HG02763 (cell line): Measurements from ENCODE around the gene PRM1.
"Not testable (repeated sequence)": the region's sequence is repeated elsewhere in the genome, so short reads cannot be mapped to it uniquely, and the experiment has no call there.

ENCODE experiments used
- ATAC-seq: cut with Tn5 transposase; IDR thresholded peaks from one replicate; pipeline ENCODE4 v1.9.1; 2021; ENCODE audit warnings: mild to moderate bottlenecking, moderate library complexity; ENCODE audit not compliant: unreplicated experiment

PRM1 gene

DNA sequence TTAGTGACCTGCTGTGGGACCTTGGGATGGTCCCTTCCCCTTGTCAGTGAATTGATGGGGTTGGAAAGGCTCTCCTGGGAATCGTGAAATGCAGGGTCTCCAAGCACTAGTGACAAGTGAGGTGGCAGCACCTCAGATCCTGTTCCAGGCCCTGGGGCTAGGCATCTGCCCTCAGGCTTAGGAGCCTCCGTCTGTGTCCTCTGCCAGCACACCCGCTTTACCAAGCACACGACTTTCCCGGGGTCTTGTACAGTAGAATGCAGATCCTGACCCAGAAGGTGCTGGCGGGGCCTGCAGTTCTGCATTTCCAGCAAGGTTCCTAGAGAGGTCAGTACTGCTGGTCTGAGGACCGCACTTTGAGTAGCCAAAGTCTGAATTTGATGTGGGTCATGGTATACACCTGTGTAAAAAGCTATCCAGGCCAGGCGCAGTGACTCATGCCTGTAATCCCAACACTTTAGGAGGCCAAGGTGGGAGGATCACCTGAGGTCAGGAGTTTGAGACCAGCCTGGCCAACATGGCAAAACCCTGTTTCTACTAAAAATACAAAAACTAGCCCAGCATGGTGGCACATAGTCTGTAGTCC lies 33.3 kb upstream of the PRM1 start:
- ATAC-seq: no peak

DNA sequence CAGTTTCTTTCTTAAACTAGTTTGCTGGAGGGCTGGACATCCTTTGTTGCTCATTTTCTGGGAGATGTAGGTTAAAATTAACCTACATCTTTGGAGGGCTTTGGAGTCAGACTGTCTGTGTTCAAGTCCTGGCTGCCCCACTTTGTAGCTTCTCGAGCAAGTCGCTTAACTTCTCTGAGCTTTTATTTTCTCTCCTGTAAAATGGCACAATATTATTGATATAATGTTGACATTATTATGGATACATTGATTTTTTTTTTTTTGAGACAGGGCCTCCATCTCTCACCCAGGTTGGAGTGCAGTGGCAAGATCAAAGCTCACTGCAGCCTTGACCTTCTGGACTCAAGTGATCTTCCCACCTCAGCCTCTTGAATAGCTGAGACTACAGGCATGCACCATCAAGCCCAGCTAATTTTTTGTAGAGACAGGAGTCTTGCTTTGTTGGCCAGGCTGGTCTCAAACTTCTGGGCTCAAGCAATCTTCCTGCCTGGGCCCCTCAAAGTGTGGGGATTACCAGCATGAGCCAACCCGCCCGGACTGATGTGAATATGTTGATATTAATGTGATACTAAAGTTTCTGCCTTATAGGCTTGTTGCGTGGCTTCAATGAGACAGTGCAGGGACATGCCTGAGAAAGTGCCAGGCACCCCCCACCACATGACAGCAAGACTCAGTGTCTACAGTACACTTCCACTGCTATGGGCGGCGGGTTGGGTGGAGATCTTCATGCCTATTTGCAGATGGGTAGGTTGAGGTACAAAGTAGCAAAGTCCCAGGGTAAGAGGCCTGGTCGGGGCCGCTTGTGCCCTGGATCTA lies 32.6 kb upstream of the PRM1 start:
- ATAC-seq: no peak

DNA sequence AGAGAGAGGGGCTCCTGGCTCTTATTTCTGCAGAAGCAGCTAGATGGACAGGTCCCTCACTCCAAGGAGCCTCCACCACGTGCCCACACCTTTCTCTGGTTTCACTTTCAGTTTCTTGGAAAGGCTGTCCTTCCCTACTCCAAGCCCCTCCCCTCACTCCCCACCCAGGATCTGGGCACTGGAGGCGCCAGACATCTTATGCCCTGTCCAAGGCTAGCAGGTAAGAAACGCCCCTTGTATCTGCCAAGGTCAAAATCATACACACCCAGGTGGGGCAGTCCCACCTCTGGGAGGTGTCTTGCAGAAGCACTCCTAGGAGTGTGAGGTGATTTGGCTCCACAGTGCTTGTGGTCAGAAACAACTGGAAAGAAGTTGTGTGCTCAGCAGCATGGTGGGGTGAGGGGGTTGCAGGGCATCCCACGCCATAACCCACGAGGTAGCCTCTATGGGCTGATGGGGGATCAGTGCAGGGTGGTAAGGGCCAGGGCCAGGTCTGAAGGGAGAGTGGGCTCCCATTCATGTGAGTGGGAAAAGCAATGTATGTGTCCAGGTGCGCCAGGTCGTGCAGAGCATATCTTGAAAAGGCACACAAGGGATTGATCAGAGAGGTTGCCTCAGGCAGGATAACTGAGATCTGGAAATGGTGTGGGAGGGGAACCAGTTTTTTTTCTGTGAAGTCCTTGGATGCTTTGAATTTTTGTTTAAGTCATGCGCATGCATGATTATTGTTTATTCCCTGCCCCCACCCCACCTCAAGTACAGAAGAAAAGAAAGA lies 31.8 kb upstream of the PRM1 start:
- ATAC-seq: no peak

DNA sequence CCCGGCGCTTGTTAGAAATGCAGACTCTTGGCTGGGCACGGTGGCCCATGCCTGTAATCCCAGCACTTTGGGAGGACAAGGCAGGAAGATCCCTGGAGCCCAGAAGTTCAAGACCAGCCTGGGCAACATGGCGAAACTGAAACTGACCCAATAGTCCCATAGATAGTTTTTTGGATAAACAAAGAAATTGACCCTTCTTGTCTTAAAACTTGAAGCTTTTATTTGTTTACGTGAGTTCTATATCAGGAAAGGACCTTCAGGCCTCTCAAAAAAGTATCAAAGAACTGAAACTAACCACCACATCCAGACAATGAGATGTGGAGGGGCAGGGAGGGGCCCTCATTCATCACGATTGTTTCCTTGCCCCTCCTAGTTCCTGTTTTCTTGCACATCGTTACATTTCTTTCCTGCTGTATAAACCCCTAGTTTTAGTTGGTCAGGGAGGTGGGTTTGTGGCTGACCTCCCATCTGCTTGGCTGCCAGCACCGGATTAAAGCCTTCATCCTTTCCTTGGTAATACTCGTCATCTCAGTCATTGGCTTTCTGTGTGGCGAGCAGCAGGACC lies 29.9 kb upstream of the PRM1 start:
- ATAC-seq: peak; percentile 39

DNA sequence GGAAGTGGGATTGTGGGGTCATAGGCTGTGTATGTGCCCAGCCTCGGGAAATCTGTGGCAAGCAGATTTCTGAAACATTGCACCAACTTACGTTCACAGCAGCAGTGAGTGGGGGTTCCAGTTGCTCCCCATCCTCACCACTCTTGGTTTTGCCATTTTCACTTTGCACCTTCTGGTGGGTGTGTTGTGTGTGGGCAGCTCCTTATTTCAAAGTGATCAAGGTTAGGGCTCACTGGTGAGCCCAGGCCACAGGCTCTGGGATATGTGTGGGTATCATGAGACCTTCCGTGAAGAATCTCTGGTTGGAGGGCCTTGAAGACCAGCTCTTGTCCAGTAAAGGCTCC lies 29.5 kb upstream of the PRM1 start:
- ATAC-seq: no peak

DNA sequence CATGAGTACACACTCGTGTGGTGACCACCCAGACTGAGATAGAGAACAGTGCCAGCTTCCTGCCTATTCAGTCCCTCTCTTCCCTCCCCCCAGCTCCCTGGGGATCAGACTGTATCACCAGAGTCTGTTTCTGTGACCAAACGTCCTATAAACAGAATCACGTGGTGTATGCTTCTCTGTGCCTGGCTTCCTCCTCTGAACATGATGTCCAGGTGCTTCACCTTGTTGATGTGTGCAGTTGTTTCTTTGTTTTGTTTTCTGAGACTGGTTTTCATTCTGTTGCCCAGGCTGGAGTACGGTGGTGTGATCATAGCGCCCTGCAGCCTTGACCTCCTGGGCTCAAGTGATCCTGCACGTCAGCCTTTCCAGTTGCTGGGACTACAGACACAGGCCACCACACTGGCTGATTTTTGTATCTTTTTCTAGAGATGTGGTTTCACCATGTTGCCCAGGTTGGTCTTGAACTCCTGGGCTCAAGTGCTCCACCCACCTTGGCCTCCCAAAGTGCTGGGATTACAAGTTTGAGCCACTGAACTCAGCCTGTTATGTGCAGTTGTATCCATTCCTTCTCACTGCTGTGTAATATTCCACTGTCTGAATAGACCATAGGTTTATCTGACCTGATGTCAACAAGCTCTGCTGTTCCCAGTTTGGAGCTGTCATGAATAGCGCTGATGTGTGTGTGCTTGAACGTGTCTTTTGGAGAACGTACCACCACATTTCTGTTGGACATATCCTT lies 28.9 kb upstream of the PRM1 start:
- ATAC-seq: peak; percentile 45

DNA sequence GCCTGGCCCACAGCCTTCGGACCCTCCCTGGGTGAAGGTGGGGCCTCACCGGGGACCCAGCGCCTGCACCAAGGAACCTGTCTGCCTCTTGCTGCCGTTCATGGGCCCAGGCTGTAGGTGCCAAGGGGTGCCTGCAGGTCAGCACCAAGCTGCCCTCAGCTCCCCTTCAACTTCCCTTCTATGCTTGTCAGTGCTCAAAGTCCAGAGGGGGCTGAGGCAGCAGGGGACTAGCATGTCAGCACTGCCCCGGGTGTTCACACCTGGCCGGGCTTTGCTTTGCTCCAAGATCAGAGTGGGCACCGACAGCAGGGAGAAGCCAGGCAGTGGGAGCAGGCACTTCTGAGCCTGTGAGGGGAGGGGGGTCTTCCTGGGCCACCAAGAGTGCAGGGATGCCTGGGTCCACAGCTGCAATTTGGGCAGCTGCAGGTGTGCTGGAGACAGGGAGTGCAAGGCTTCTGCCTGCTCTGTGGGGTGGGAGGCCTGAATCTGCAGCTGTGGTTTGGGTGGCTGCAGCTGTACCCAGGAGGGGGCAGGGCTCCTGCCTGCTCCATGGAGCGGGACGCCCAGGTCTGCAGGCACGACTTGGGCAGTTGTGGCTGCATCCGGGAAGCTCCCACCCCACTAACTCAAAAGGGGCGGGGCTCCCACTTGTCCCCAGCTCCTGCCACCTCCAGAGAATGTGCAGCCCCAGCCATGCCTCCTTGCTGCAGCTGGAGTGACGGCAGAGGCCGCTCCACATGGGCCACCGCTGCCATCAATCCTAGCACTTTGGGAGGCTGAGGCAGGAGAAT lies 27.6 kb upstream of the PRM1 start:
- no peak for ATAC-seq

DNA sequence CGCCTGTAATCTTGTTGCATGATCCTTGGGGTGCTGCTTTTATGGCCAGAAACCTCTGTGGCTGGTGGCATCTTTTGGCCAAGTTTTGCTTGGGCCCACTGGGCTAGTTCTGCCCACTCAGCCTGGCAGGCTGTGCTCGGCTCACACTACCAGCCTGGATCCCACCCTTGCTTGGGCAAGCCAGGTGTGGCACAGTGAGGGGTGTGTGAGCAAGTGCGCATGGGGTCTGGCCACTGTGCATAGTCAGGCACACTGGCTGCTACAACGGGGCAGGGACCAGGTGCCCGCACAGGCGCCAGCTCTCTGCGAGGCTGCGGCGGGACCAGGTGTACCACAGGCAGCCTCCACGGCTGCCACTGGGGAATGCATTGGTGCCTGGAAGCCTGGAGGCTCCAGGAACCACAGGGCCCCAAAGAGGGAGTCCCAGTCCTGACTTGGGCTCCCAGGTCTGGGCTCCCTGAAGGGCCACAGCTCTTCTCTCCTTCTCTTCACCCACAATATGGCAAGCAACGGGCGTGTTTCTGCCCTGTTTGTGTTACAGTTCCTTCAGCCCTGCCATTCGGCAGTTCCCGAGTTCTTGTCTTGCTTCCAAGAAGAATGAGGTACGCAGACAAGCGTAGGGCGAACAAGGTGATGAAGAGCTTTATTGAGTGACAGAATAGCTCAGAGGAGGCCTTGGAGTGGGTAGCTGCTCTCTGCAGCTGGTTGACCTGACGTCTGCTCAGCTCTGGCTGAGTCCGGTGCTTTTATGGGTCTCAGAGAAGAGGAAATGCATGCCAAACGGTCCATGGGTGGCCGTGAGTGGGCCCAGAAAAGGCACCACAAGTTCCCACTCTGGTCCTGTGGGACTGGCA lies 26.7 kb upstream of the PRM1 start:
- no peak for ATAC-seq

DNA sequence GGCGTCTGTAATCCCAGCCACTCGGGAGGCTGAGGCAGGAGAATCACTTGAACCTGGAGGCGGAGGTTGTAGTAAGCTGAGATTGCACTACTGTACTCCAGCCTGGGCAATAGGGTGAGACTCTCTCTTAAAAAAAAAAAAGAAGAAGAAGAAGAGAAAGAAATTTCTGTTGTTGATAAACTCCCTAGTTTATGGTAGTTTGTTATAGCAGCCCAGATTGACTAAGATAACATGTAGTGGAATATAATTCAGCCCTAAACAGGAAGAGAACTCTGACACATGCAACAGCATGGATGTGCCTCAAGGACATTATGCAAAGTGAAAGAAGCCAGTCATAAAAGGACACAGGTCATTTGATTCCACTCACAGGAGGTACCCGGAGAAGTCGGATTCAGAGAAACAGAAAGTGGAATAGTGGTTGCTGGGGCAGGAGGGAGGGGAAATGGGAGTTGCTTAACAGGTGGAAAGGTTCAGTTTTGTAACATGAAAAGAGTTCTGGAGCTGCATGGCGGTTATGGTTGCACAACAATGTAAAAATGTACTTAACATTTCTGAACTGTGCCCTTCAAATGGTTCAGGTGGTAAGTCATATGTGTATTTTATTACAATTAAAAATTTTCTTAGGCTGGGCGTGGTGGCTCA lies 26.0 kb upstream of the PRM1 start:
- ATAC-seq: no peak

DNA sequence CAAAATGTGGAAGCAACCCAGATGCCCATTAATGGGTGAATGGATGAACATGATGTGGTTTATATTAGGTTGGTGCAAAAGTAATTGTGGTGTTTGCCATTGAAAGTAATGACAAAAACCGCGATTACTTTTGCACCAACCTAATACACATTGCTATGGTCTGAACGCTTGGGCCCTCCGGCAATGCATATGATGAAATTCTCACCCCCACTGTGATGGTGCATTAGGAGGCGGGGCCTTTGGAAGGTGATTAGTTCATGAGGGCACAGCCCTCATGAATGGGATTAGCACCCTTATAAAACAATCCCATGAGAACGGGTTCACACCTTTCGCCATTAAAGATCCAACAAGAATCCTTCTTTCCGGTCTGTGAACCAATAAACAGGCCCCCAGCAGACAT lies 25.3 kb upstream of the PRM1 start:
- ATAC-seq: no peak

DNA sequence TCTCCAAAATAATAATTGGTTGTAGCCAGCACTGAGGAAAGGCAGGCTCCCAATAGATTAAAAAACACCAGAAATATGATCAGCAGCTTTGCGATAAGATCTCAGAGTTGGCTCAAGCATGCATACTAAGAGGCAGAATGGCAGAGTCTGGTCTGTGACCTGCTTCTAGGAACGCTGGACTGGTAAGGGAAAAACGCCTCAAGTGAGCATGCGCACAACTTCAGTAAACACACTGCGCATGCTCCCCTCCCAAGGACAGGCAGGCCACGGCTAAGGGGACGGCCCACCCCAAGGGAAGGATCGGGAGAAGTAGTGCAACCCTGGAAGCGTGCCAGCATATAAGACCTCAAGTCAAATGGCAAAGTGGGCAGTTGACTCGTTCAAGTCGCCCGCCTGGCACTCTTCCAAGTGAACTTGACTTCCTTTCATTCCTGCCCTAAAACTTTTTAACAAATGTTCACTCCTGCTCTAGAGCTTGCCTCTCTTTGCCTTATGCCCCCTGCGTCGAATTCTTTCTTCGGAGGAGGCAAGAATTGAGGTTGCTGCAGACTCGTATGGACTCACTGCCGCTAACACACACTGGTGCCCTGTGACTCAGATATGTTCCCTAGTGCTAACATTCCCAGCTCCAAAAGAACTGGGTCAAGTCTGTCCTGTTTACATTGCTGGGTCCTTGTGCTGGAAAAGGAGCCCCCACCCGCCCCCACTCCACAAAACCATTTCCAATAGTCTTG lies 22.4 kb upstream of the PRM1 start:
- ATAC-seq: no peak

DNA sequence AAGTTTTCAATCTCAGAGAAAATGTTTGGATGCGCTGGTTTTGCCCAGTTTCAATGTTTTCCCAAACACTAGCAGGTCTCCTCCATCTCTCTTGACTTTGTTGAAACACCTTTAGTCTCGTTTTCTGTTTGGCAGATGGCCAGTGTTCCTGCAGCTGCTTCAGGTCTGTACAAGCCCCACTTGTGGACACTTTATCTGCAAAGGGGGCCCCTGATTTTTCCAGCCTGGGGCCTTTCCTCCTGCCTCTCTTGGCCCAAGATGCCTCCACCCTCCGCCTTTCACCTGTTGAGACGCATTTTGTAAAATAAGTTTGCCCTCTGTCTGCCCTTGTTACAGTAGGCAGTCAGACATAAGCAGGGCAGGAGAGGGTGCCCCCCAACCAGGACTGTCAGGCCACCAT lies 21.8 kb upstream of the PRM1 start:
- ATAC-seq: no peak

DNA sequence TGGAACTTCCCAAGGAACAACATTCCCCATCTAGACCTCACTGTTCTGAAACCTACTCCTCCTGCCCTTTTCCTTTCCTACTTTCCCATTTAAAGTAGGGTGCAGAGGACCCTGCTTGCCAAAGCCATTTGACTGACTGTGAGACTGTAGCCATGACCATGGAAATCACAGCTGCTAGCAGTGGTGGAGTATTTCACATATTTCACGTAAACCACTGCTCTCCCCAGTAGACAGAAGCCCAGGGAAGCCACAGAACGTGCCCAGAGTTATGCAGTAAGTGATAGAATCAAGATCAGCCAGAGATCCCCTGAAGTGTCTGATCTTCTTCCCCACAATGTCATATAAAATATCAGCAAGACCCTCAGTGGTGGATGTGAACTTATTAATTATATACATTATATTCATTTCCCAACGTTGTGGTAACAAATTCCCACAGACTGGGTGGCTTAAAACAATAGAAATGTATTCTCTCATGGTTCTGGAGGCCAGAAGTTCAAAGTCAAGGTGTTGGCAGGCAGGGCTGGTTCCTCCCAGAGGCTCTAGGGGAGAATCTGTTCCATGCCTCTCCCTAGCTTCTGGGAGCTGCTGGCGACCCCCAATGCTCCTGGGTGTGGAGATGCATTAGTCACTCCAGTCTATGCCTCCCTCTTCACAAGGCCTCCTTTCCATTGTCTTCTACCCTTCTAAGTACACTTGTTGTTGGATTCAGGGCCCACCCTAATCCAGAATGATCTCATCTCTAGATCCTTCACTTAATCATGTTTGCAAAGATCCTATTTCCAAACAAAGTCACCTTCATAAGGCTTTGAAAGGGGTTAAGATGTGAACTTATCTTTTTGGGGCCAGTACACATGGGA lies 20.7 kb upstream of the PRM1 start:
- no peak for ATAC-seq

DNA sequence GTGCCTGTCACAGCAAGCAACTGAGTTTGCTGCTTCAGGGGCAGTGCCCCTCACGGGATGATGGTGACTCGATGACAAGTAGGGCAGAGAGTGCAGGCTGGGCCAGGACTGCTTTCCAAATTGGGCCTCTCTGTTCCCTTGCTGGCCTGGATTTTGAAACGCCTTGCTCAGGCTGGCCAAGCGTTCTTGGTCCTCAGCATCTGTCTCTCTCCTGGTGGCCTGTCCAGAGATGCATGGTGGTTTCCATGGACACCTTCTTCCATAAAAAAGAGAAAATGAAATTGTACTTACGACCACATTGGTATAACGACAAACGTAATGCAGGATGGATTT lies 19.4 kb upstream of the PRM1 start:
- ATAC-seq: no peak

DNA sequence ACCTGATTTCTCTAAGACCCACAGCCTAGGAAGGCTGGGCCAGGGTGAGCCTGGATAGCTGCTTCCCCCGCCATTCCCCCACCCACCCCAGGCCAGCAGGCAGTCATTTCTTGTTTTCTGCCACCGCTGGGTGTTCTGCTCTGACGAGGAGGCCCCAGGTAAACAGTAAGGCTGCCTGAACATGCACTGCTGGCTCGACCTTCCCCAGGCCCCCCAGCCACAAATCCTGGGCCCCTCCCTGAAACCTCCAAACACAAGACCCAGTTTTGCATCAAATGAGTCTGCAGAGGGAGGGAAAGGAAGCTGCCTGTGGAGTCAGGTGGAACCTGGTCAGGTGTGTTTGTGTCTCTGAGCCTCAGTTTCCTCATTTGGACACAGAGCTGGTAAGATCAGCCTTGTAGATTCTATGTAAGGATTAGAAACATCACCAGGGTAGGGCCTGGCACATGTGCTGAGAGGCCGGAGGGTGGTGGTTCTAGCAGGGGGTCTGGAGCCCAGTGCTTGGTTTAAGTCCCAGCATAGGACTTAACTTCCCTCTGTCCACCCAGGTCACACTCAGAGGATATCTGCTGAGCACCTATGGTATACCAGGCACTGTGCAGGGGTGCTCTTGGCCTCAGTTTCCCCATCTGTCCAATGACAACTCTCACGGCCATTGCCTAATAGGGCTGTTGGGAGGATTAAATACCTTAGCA lies 18.9 kb upstream of the PRM1 start:
- no peak for ATAC-seq

DNA sequence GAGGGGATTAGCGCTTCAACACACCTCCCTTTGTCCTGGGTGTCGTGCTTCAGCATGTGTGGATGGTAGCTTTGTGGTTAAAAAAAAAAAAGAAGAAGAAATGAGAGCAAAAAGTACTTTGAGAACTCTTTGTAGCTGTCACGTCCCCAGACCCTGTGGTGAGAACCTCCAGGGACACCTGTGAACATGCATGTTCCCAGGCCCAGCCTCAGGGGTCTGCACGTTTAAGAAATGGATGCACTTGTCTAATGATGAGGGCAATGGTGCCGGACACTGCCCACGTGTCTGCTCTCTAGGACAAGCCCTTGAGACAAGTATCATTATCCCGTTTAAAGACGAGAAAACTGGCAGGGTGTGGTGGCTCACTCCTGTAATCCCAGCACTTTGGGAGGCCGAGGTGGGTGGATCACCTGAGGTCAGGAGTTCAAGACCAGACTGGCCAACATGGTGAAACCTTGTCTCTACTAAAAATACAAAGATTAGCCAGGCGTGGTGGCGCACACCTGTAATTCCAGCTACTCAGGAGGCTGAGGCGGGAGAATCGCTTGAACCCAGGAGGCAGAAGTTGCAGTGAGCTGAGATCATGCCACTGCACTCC lies 17.9 kb upstream of the PRM1 start:
- not testable (repeated sequence) for ATAC-seq
